Activated naive CD8-positive, alpha-beta T cell (primary cell): ENCODE data around the gene EEFSEC.

ENCODE experiments used
- H3K27ac Mint-ChIP-seq: one replicate; pipeline ENCODE4 v1.8.0; 2021; ENCODE audit warnings: mixed read lengths
- H3K27me3 Mint-ChIP-seq: one replicate; pipeline ENCODE4 v1.8.0; 2021; ENCODE audit warnings: mixed read lengths
- H3K36me3 Mint-ChIP-seq: one replicate; pipeline ENCODE4 v1.8.0; 2021; ENCODE audit warnings: mixed read lengths
- H3K4me1 Mint-ChIP-seq: one replicate; pipeline ENCODE4 v1.8.0; 2021; ENCODE audit warnings: low read depth, mixed read lengths
- H3K4me3 Mint-ChIP-seq: one replicate; pipeline ENCODE4 v1.8.0; 2021; ENCODE audit warnings: mild to moderate bottlenecking, mixed read lengths
- H3K9me3 Mint-ChIP-seq: one replicate; pipeline ENCODE4 v1.8.0; 2021; ENCODE audit warnings: low read depth, mixed read lengths

EEFSEC gene

GRCh38 chr3:128170866-128171516 is 17.7 kb downstream of the EEFSEC start:
- Mint-ChIP-seq H3K4me1 (peaks cover 34% of the 10 kb centered on the region), H3K9me3 (no peaks in the 10 kb centered on the region), H3K27ac (no peak overlapping the region), H3K36me3 (peaks cover 3% of the 10 kb centered on the region), H3K27me3 (no peaks in the 10 kb centered on the region), H3K4me3 (no peak overlapping the region)

GRCh38 chr3:128173200-128173599 is 19.9 kb downstream of the EEFSEC start:
- Mint-ChIP-seq H3K36me3 (peaks cover 3% of the 10 kb centered on the region), H3K27me3 (no peaks in the 10 kb centered on the region), H3K4me1 (peaks cover 46% of the 10 kb centered on the region), H3K27ac (no peak overlapping the region), H3K4me3 (no peak overlapping the region), H3K9me3 (no peaks in the 10 kb centered on the region)

GRCh38 chr3:128173849-128174248 is 20.6 kb downstream of the EEFSEC start:
- Mint-ChIP-seq H3K27me3 (no peaks in the 10 kb centered on the region), H3K27ac (no peak overlapping the region), H3K9me3 (no peaks in the 10 kb centered on the region), H3K4me1 (peaks cover 49% of the 10 kb centered on the region), H3K4me3 (no peak overlapping the region), H3K36me3 (no peaks in the 10 kb centered on the region)

- Mint-ChIP-seq H3K9me3 (no peaks in the 10 kb centered on the region), H3K27me3 (no peaks in the 10 kb centered on the region), H3K27ac (no peak overlapping the region), H3K4me3 (no peak overlapping the region), H3K4me1 (peaks cover 56% of the 10 kb centered on the region), H3K36me3 (no peaks in the 10 kb centered on the region)
These were observed 21.7 kb downstream of the EEFSEC start for GRCh38 chr3:128174675-128175590.

- Mint-ChIP-seq H3K36me3 (no peaks in the 10 kb centered on the region), H3K9me3 (no peaks in the 10 kb centered on the region), H3K4me3 (no peak overlapping the region), H3K27ac (no peak overlapping the region), H3K27me3 (no peaks in the 10 kb centered on the region), H3K4me1 (peaks cover 60% of the 10 kb centered on the region)
These were observed 22.5 kb downstream of the EEFSEC start for GRCh38 chr3:128175768-128176167.

GRCh38 chr3:128176276-128176833 is 23.1 kb downstream of the EEFSEC start:
- Mint-ChIP-seq H3K9me3 (no peaks in the 10 kb centered on the region), H3K27ac (peak overlapping the region; percentile 22), H3K27me3 (no peaks in the 10 kb centered on the region), H3K4me1 (peaks cover 61% of the 10 kb centered on the region), H3K36me3 (no peaks in the 10 kb centered on the region), H3K4me3 (peak overlapping the region; percentile 17)

- H3K27ac Mint-ChIP-seq: no peak overlapping the region
- no peaks in the 10 kb centered on the region for H3K27me3 Mint-ChIP-seq
- H3K36me3 Mint-ChIP-seq: peaks cover 3% of the 10 kb centered on the region
- H3K9me3 Mint-ChIP-seq: no peaks in the 10 kb centered on the region
- peaks cover 65% of the 10 kb centered on the region for H3K4me1 Mint-ChIP-seq
- H3K4me3 Mint-ChIP-seq: no peak overlapping the region
These were observed 24.6 kb downstream of the EEFSEC start for GRCh38 chr3:128177865-128178264.

GRCh38 chr3:128178782-128179483 is 25.7 kb downstream of the EEFSEC start:
- Mint-ChIP-seq H3K36me3 (peaks cover 9% of the 10 kb centered on the region), H3K27ac (no peak overlapping the region), H3K4me3 (no peak overlapping the region), H3K4me1 (peaks cover 64% of the 10 kb centered on the region), H3K9me3 (no peaks in the 10 kb centered on the region), H3K27me3 (no peaks in the 10 kb centered on the region)

- no peak overlapping the region for H3K4me3 Mint-ChIP-seq
- H3K9me3 Mint-ChIP-seq: no peaks in the 10 kb centered on the region
- peaks cover 59% of the 10 kb centered on the region for H3K4me1 Mint-ChIP-seq
- H3K36me3 Mint-ChIP-seq: peaks cover 9% of the 10 kb centered on the region
- H3K27me3 Mint-ChIP-seq: no peaks in the 10 kb centered on the region
- no peak overlapping the region for H3K27ac Mint-ChIP-seq
These were observed 26.2 kb downstream of the EEFSEC start for GRCh38 chr3:128179484-128179819.

GRCh38 chr3:128180436-128180835 is 27.2 kb downstream of the EEFSEC start:
- Mint-ChIP-seq H3K36me3 (peaks cover 13% of the 10 kb centered on the region), H3K4me3 (no peak overlapping the region), H3K4me1 (peaks cover 51% of the 10 kb centered on the region), H3K27ac (no peak overlapping the region), H3K9me3 (no peaks in the 10 kb centered on the region), H3K27me3 (no peaks in the 10 kb centered on the region)

GRCh38 chr3:128180913-128181312 is 27.6 kb downstream of the EEFSEC start:
- Mint-ChIP-seq H3K9me3 (no peaks in the 10 kb centered on the region), H3K27ac (no peak overlapping the region), H3K36me3 (peaks cover 13% of the 10 kb centered on the region), H3K4me1 (peaks cover 51% of the 10 kb centered on the region), H3K27me3 (no peaks in the 10 kb centered on the region), H3K4me3 (no peak overlapping the region)

- Mint-ChIP-seq H3K36me3 (peaks cover 13% of the 10 kb centered on the region), H3K4me3 (no peak overlapping the region), H3K4me1 (peaks cover 53% of the 10 kb centered on the region), H3K27ac (no peak overlapping the region), H3K27me3 (no peaks in the 10 kb centered on the region), H3K9me3 (no peaks in the 10 kb centered on the region)
These were observed 29.4 kb downstream of the EEFSEC start for GRCh38 chr3:128182656-128183055.

GRCh38 chr3:128185630-128186447 is 32.6 kb downstream of the EEFSEC start:
- no peaks in the 10 kb centered on the region for H3K27me3 Mint-ChIP-seq
- no peaks in the 10 kb centered on the region for H3K9me3 Mint-ChIP-seq
- H3K36me3 Mint-ChIP-seq: peaks cover 13% of the 10 kb centered on the region
- no peak overlapping the region for H3K4me3 Mint-ChIP-seq
- H3K4me1 Mint-ChIP-seq: peaks cover 39% of the 10 kb centered on the region
- H3K27ac Mint-ChIP-seq: no peak overlapping the region

- Mint-ChIP-seq H3K27ac (no peak overlapping the region), H3K27me3 (no peaks in the 10 kb centered on the region), H3K4me3 (no peak overlapping the region), H3K9me3 (no peaks in the 10 kb centered on the region), H3K36me3 (peaks cover 11% of the 10 kb centered on the region), H3K4me1 (peaks cover 35% of the 10 kb centered on the region)
These were observed 34.2 kb downstream of the EEFSEC start for GRCh38 chr3:128187495-128187894.
